NOMO-1 (cell line): ENCODE data around the gene POLR2L.

ENCODE experiments used
- DNase-seq, 2 experiments: peaks; one replicate each; lab custom pipeline; 2025; ENCODE audit not compliant: unreplicated experiment in 2 of 2; lab: John Stamatoyannopoulos, UW

The POLR2L gene

GRCh38 chr11:855796-856195 lies 13.5 kb upstream of the POLR2L start:
- no peak for DNase-seq

GRCh38 chr11:855330-855674 lies 13.0 kb upstream of the POLR2L start:
- DNase-seq: no peak

- DNase-seq: no peak
Observed at GRCh38 chr11:854601-855329, 12.4 kb upstream of the POLR2L start.

- DNase-seq: no peak
Observed at GRCh38 chr11:853682-854448, 11.5 kb upstream of the POLR2L start.

- no peak for DNase-seq
Observed at GRCh38 chr11:852762-853161, 10.4 kb upstream of the POLR2L start.

GRCh38 chr11:850775-851763 lies 8.7 kb upstream of the POLR2L start:
- DNase-seq: no peak

GRCh38 chr11:849951-850774 lies 7.8 kb upstream of the POLR2L start:
- no peak for DNase-seq

GRCh38 chr11:849104-849824 lies 6.9 kb upstream of the POLR2L start:
- no peak for DNase-seq

- DNase-seq: peak; percentile 9 to 21
Observed at GRCh38 chr11:848380-848931, 6.1 kb upstream of the POLR2L start.

- no peak for DNase-seq
Observed at GRCh38 chr11:847876-848275, 5.5 kb upstream of the POLR2L start.

GRCh38 chr11:846496-847098 lies 4.3 kb upstream of the POLR2L start:
- DNase-seq: no peak

GRCh38 chr11:845872-846495 lies 3.7 kb upstream of the POLR2L start:
- no peak for DNase-seq

GRCh38 chr11:844693-845644 lies 2.6 kb upstream of the POLR2L start:
- no peak for DNase-seq

GRCh38 chr11:843818-844692 lies 1.7 kb upstream of the POLR2L start:
- DNase-seq: no peak

- no peak for DNase-seq
Observed at GRCh38 chr11:843086-843734, 881 bp upstream of the POLR2L start.

GRCh38 chr11:841981-842369 lies 354 bp downstream of the POLR2L start:
- no peak for DNase-seq
